Measurements from ENCODE around the gene RETREG2.

Gene RETREG2

DNA sequence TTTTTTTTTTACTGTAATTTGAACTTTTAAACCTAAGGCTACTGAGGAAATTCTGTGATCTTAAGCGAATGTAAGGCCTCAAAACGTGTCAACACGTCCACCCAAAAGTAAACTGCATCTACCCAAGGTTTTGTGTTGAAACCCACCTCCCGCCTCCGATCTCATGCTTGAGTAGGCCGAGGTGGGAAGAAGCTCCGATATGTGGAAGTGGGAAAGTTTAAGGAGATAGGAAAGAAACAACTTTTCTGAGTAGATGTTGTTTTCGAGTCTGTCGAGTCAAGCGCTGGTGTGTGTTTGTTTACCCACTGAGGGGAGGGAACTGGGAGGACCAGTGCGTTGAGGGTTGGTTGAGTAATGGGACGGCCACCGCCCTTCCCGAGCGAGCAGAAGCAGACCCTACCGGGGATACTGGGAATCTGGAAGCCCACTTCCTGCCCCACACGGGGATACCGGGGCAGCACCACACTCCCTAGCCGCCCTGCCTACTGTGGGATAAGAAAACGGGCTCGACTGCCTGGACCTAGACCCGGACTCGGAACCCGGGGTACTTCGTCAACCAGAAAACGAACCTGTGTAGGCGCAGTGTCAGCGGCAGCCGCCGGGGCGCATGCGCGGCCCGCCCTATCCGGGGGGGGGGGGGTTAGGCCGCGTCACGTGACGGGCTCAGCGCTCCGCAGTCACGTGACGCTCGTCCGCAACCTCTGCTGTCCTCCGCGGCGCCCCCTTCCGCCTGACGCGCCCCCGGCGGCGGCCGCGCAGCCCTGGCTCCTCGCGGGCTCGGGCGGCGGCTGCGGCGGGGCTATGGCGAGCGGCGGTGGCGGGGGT, at the start of gene RETREG2:
RETREG2 (plus strand) TSS at position 724 of the 825 bp plus-strand sequence; CDS start at position 802, 78 bp downstream.
- DNase-seq (ENCODE audit: low read depth): peak; percentile 66

- DNase-seq (ENCODE audit: low read depth): no peak
These were observed 49.7 kb upstream of the RETREG2 start for GRCh38 chr2:219128396-219128795.

- no peak for DNase-seq (ENCODE audit: low read depth)
These were observed 48.5 kb upstream of the RETREG2 start for GRCh38 chr2:219129589-219129988.

- DNase-seq (ENCODE audit: low read depth): no peak
These were observed 46.7 kb upstream of the RETREG2 start for GRCh38 chr2:219131327-219131726.

GRCh38 chr2:219131744-219132143, 46.3 kb upstream of the RETREG2 start:
- DNase-seq (ENCODE audit: low read depth): no peak

DNA sequence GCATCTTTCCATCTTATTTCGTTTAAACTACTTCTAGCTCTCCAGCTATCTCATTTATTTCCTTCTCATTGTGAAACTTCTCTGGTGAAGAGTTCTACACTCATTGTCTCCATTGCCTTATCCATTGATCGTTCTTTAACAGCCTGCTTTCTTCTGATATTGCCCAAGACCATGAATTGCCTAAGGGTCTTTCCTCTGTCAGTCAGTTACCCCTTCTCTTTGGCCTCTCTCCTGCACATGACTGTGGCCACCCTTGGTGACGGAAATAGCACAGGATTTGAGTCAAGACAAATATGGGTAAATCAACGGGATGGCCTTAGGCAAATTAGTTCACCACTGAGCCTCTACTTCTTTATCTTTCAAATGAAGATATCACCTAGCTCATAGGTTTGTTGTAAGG, 44.1 kb upstream of the RETREG2 start:
- no peak for DNase-seq (ENCODE audit: low read depth)

- no peak for DNase-seq (ENCODE audit: low read depth)
These were observed 37.4 kb upstream of the RETREG2 start for GRCh38 chr2:219140722-219141121.

- DNase-seq (ENCODE audit: low read depth): no peak
These were observed 35.7 kb upstream of the RETREG2 start for GRCh38 chr2:219142329-219142728.

DNA sequence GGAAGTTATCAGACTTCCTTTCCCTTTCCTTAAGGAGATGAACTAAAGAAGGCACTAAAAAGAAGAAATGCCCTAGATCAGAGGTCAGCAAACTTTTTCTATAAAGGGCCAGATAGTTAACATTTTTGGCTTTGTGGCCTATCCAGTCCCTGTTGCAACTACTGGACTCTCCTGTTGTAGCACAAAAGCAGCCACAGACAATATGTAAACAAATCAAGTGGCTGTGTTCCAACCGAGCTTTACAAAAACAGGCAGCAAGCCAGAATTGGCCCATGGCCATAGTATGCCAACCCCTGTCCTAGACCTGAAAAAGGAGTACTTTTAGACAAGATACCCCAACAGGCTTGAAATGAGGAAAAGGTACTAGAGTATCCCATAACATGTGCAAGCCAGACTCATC, 28.4 kb upstream of the RETREG2 start:
- DNase-seq (ENCODE audit: low read depth): no peak

GRCh38 chr2:219155054-219155644, 22.9 kb upstream of the RETREG2 start:
- peak; percentile 12 for DNase-seq (ENCODE audit: low read depth)

DNA sequence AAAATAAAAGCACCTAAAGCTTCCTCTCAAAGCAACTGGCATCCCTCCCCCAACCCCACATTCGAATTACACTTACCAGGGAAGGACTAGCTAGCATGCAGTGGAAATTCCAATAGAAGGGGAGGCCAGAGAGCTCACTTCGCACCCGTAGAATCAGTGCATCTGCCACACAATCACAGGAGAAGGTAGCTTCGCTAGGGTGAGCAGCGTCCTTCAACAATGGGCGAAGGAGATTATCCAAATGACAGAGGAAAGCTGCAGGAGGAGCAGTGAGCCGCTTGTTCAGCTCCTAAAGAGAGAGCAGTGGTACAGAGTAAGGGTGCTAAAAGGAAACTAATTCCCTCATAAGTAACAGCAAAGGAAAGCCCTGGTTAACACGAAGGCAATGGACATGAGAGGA, 20.7 kb upstream of the RETREG2 start:
- no peak for DNase-seq (ENCODE audit: low read depth)

DNA sequence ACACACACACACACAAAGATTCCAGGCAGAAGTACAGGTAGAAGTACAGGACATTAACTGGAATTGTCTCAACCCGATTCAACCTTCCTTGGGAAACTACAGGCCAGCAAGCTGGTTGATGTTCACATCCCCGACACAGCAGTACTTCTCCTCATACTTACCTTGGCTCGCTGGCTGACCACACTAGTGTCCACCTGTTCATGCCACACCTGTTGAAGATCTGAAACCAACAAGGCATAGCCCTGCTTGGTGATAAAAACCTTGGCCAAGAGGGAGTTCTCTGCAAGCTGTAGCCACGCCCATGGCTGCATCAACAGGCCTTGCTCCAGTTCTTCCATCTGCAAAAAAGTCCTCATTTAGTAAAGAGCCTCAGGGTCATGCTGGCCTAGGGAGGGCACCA, 20.1 kb upstream of the RETREG2 start:
- no peak for DNase-seq (ENCODE audit: low read depth)

GRCh38 chr2:219158586-219158985, 19.5 kb upstream of the RETREG2 start:
- no peak for DNase-seq (ENCODE audit: low read depth)

GRCh38 chr2:219159771-219160185, 18.3 kb upstream of the RETREG2 start:
- no peak for DNase-seq (ENCODE audit: low read depth)

DNA sequence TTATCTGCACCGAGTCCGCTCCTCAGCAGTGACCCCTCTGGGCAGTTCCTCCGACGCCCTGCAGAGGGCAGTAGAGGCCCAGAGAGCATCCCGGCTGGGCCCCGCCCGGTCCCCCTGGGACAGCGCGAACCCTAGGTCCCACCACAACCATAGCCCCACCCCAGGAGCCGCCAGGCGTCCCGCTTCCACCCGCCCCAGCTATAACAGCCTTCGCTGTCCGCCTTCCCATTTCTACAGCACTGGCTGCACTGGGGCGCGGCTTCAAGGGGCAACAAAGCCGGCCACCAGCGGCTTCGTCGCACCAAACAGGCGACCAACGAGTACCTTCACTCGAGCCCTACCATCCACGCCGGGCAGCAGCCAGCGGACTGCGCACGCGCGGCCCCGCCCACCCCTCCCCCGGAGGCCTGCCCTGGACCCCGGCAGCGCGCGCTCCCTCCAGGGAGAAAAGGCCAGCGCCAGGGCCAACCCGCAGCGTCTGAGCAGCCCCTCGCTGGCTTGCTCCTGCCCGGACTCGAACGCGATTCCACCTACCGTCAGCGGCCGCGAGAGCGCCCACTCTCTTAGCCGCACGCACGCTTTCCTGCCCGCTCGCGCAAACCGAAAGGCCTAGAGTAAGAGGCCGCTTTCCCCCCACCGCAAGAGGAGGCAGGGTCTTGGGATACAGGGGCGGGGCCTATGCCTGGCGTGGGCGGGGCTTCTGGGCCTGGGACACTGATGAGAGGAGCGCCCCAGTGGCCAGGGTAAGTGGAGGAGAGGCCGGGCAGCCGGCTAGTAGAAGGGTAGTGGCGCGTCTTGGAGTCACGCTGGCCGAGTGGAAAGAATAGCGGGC, 17.7 kb upstream of the RETREG2 start, which contains the start of gene NHEJ1:
NHEJ1 (minus strand) TSS at position 630 of the 832 bp plus-strand sequence. CDS start 2,453 bp downstream, outside the sequence.
- DNase-seq (ENCODE audit: low read depth): peak; percentile 86

- DNase-seq (ENCODE audit: low read depth): no peak
These were observed 17.0 kb upstream of the RETREG2 start for GRCh38 chr2:219161097-219161496.

DNA sequence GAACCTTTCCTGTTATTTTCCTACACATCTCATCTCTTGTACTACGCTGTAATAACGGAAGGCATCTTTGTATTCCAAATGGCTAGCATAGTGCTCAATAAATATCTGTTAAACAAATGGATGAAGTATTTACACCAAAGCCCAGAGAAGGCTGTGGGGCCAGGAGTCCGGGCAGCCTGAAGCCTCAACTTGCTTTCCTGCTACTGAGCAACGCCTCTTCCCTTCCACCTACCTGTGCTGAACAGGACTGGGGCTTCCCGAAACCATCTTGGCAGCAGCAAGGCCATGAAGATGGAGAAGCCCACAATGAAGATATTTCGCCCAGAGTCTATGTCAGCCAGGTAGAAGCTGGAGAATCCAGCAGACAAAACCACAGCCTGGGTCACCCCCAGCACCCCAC, 14.9 kb upstream of the RETREG2 start:
- no peak for DNase-seq (ENCODE audit: low read depth)

DNA sequence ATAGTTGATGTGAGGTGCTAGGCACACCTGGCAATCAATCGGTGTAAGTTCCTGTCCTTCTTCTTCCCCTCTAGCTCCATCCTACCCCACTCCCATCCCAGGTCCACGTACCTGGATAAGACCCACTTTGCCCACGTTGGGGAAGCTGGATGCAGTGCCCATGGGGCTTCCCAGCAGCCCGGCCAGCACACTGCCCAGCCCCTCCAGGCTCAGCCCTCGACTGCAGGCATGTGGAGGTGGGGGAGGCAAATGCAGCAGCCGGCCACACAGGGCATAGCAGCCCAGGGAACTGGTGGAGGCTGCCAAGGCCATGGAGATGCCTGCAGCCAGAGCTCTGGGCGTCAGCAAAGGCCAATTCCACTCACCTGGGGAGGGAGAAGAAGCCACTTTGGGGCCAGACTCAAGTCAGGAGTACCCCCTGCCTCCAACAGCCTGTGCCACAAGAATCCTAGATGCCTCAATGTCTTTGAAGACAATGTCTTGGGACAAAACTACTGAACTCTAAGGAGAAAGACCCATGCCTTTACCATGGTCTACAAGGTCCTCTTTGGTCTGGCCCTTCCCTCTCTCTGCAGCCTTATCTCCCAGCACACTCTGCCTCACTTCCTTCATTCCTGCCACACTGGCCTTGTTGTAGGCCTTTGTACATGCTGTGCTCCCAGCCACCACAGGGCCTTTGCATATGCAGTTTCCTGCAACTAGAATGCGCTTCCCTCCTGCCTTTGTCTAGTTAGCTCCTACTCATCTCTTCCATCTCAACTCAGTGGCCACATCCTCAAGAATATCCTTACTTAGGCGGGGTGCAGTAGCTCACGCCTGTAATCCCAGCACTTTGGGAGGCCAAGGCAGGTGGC, 12.8 kb upstream of the RETREG2 start:
- DNase-seq (ENCODE audit: low read depth): no peak

- no peak for DNase-seq (ENCODE audit: low read depth)
These were observed 10.1 kb upstream of the RETREG2 start for GRCh38 chr2:219167997-219168396.

DNA sequence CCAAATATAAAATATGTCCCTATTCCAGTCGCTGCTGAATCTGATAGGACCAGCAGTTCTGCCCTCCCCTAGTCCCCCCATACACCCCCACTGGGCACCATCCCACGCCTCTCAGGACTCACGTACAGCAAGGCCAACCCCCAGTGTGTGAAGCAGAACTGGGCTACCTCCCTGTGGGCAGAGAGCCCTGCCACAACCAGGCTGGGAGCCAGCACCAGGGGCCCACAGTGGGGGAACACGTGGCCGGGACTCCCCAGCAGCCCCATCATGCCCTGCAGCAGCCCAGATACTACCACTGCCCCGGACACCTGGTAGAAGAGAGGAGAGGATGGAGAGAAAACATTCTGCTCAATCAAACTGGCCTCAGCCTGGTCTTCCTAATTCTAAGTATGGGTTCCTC, 9.5 kb upstream of the RETREG2 start:
- no peak for DNase-seq (ENCODE audit: low read depth)

DNA sequence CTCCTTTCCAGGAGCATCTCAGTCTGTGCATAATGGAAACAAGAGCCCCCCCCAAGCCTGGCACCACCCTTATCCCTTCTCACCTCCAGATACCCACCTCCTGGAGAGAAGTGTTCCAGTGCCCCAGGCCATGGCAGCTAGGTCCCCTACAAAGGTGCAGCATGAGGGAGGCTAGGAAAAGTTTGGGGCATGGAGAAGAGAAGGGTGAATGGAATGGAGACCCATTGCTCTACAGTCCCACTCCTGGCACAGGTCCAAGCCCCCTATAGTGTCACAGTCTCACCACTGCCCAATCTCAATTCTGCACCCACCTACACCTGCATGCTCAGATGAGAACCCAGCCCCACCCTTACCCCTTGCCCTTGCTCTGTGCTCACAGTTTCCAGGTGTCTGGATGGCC, 9.1 kb upstream of the RETREG2 start:
- DNase-seq (ENCODE audit: low read depth): no peak

Data from stimulated activated CD8-positive, alpha-beta memory T cell treated with anti-CD3 and anti-CD28 coated beads, Interleukin-12 subunit alpha, Interleukin-12 subunit beta, amount 100 ng/mL, for 1 hour (primary cell).